Measurements from ENCODE around the gene RGS3.
A peak's percentile ranks its signal among the peaks of the same experiment; 100 is the strongest.

The RGS3 gene

GRCh38 chr9:113596616-113597320 lies 133.2 kb downstream of the RGS3 start:
- no peak for TF ChIP-seq CTCF (conservative IDR thresholded peaks at IDR 0.05; ENCODE audit: low read length)
- peak overlapping the region; percentile 93 for H3K4me3 ChIP-seq (ENCODE audit: low read length)
- DNase-seq (ENCODE audit: low read depth): no peak

- no peak; the same call in 1 of the 2 replicates for TF ChIP-seq CTCF (conservative IDR thresholded peaks at IDR 0.05; ENCODE audit: low read length)
- no peak for DNase-seq (ENCODE audit: low read depth)
Observed at GRCh38 chr9:113597390-113598241, 134.1 kb downstream of the RGS3 start.

GRCh38 chr9:113598451-113598850 lies 134.9 kb downstream of the RGS3 start:
- H3K4me3 ChIP-seq (ENCODE audit: low read length): no peak overlapping the region
- no peak for DNase-seq (ENCODE audit: low read depth)
- no peak for TF ChIP-seq CTCF (conservative IDR thresholded peaks at IDR 0.05; ENCODE audit: low read length)

More at GRCh38 chr9:113597390-113598241, 134.1 kb downstream of the RGS3 start:
- H3K4me3 ChIP-seq (ENCODE audit: low read length): peak overlapping the region; percentile 30

GRCh38 chr9:113598883-113599282 lies 135.4 kb downstream of the RGS3 start:
- no peak overlapping the region; the same call in 1 of the 2 replicates for H3K4me3 ChIP-seq (ENCODE audit: low read length)
- DNase-seq (ENCODE audit: low read depth): no peak
- no peak for TF ChIP-seq CTCF (conservative IDR thresholded peaks at IDR 0.05; ENCODE audit: low read length)

GRCh38 chr9:113599646-113600022 lies 136.1 kb downstream of the RGS3 start:
- peak; percentile 90 for DNase-seq (ENCODE audit: low read depth)
- H3K4me3 ChIP-seq (ENCODE audit: low read length): no peak overlapping the region
- TF ChIP-seq CTCF (conservative IDR thresholded peaks at IDR 0.05; ENCODE audit: low read length): no peak

GRCh38 chr9:113600023-113600823 lies 136.7 kb downstream of the RGS3 start:
- no peak for TF ChIP-seq CTCF (conservative IDR thresholded peaks at IDR 0.05; ENCODE audit: low read length)
- peak; percentile 52 for DNase-seq (ENCODE audit: low read depth)
- no peak overlapping the region for H3K4me3 ChIP-seq (ENCODE audit: low read length)
